ENCODE data around the gene BHLHE23.
A peak's percentile ranks its signal among the peaks of the same experiment; 100 is the strongest.

The BHLHE23 gene

GRCh38 chr20:62984666-62985443 is 21.9 kb downstream of the BHLHE23 start:
- no peak overlapping the region for H3K27ac ChIP-seq
- TF ChIP-seq, protein P1, sequence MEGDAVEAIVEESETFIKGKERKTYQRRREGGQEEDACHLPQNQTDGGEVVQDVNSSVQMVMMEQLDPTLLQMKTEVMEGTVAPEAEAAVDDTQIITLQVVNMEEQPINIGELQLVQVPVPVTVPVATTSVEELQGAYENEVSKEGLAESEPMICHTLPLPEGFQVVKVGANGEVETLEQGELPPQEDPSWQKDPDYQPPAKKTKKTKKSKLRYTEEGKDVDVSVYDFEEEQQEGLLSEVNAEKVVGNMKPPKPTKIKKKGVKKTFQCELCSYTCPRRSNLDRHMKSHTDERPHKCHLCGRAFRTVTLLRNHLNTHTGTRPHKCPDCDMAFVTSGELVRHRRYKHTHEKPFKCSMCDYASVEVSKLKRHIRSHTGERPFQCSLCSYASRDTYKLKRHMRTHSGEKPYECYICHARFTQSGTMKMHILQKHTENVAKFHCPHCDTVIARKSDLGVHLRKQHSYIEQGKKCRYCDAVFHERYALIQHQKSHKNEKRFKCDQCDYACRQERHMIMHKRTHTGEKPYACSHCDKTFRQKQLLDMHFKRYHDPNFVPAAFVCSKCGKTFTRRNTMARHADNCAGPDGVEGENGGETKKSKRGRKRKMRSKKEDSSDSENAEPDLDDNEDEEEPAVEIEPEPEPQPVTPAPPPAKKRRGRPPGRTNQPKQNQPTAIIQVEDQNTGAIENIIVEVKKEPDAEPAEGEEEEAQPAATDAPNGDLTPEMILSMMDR (conservative IDR thresholded peaks at IDR 0.05; ENCODE audit: low read depth) = no peak
- POLR2A ChIA-PET (ENCODE audit: low non-redundant PET) = no interaction called here
- CTCF ChIA-PET = interaction anchor here (0.7 to 1.2 kb wide), 4 partner anchors 10 to 41 kb away, joined by 3 to 7 read pairs (median 4); no protein-coding TSS in a partner anchor
- DNase-seq (ENCODE audit: low spot score) = no peak

DNA sequence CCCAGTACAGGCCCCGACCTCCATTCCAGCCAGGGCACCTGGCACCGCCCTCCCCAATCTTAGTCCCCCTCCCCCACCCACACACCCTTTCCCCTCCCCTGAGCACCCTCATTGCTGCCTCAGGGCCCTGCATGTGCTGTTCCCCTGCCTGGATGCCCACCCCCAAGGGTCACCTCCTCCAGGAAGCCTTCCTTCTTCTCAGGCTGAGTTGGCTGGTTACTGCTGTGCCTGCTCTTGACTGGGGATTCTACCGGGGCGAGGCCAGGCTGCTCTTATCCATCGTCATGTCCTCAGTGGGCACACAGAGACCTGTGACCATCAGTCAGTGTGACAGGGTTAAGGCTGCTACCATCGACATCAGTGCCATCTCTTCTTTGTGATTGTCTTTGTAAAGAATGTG is 23.6 kb downstream of the BHLHE23 start:
- TF ChIP-seq, protein P1 (conservative IDR thresholded peaks at IDR 0.05; ENCODE audit: low read depth) = no peak
- POLR2A ChIA-PET (ENCODE audit: low non-redundant PET) = no interaction called here
- no peak for DNase-seq (ENCODE audit: low spot score)
- CTCF ChIA-PET = interaction anchor here (1.4 to 1.9 kb wide), 3 partner anchors 8 to 26 kb away, joined by 4 to 7 read pairs (median 7); no protein-coding TSS in a partner anchor
- H3K27ac ChIP-seq = no peak overlapping the region

GRCh38 chr20:62982124-62983075 is 24.4 kb downstream of the BHLHE23 start:
- ChIA-PET CTCF (interaction anchor here (1.4 to 1.9 kb wide), 3 partner anchors 8 to 27 kb away, joined by 4 to 7 read pairs (median 7); no protein-coding TSS in a partner anchor), POLR2A (ENCODE audit: low non-redundant PET) (no interaction called here)
- TF ChIP-seq, protein P1 (conservative IDR thresholded peaks at IDR 0.05; ENCODE audit: low read depth) = no peak
- DNase-seq (ENCODE audit: low spot score) = no peak
- no peak overlapping the region for H3K27ac ChIP-seq

GRCh38 chr20:62980970-62981369 is 25.8 kb downstream of the BHLHE23 start:
- TF ChIP-seq, protein P1 (conservative IDR thresholded peaks at IDR 0.05; ENCODE audit: low read depth) = no peak
- ChIA-PET CTCF (interaction anchor here (1.0 to 1.6 kb wide), 3 partner anchors 10 to 28 kb away, joined by 3 to 8 read pairs (median 6); no protein-coding TSS in a partner anchor), POLR2A (ENCODE audit: low non-redundant PET) (no interaction called here)
- DNase-seq (ENCODE audit: low spot score) = peak; percentile 45
- H3K27ac ChIP-seq = no peak overlapping the region

- CTCF ChIA-PET = interaction anchor here (1.0 to 1.6 kb wide), 4 partner anchors 10 to 28 kb away, joined by 3 to 8 read pairs (median 5); partner anchors contain the start of gene BHLHE23
- TF ChIP-seq, protein P1 (conservative IDR thresholded peaks at IDR 0.05; ENCODE audit: low read depth) = no peak
- DNase-seq (ENCODE audit: low spot score) = no peak
- H3K27ac ChIP-seq = no peak overlapping the region
- POLR2A ChIA-PET (ENCODE audit: low non-redundant PET) = no interaction called here
These were observed 26.3 kb downstream of the BHLHE23 start for GRCh38 chr20:62980380-62980960.

All from RWPE1 (cell line).